Kidney (tissue), 14 donors: ENCODE results near the gene SMARCE1. TPM values are rescaled to one million over a fixed set of nuclear protein-coding genes. Genes with fewer than 3 reads are reported as not detected.

Experiments used
- DNase-seq, 5 donors: peaks; one replicate each; pipeline ENCODE4 v3.0.0-alpha.2; 2013 to 2020
- FAIRE-seq: peaks from 2 replicates; lab custom pipeline; 2012; peaks lifted over from hg19 to GRCh38; lab: Jason Lieb, UNC
- H3K27ac ChIP-seq, 2 donors: one replicate each; pipeline ENCODE4 v1.7.0; 2013; ENCODE audit warnings: low read depth in 2 of 2, low read length in 2 of 2, inconsistent platforms in 1 of 2
- H3K27me3 ChIP-seq: one replicate; pipeline ENCODE4 v1.7.1; 2013; ENCODE audit warnings: low read length, inconsistent platforms; ENCODE audit not compliant: control insufficient read depth, insufficient read depth
- H3K36me3 ChIP-seq, 3 donors: one replicate each; pipeline versions ENCODE4 v1.7.0 to v1.7.1; 2013; ENCODE audit warnings: low read length in 3 of 3, control low read depth in 1 of 3, inconsistent platforms in 1 of 3; ENCODE audit not compliant: insufficient read depth in 3 of 3, control insufficient read depth in 2 of 3
- H3K4me1 ChIP-seq, 3 donors: one replicate each; pipeline versions ENCODE4 v1.7.0 to v1.7.1; 2013; ENCODE audit warnings: low read length in 3 of 3, inconsistent platforms in 1 of 3, low read depth in 1 of 3; ENCODE audit not compliant: control insufficient read depth in 2 of 3, insufficient read depth in 2 of 3
- H3K4me3 ChIP-seq, 3 donors: one replicate each; pipeline versions ENCODE4 v1.7.0 to v1.8.1; 2013; ENCODE audit warnings: low read length in 3 of 3, control low read depth in 1 of 3, inconsistent platforms in 1 of 3
- H3K9ac ChIP-seq, 3 donors: one replicate each; pipeline versions ENCODE4 v1.7.0 to v1.7.1; 2013; ENCODE audit warnings: low read length in 3 of 3, control low read depth in 1 of 3, inconsistent platforms in 1 of 3
- H3K9me3 ChIP-seq, 3 donors: one replicate each; pipeline versions ENCODE4 v1.7.0 to v1.7.1; 2013; ENCODE audit warnings: low read length in 3 of 3, control low read depth in 1 of 3, inconsistent platforms in 1 of 3; ENCODE audit not compliant: control insufficient read depth in 2 of 3, insufficient read depth in 1 of 3
- CTCF ChIP-seq: IDR thresholded peaks from 3 replicates; pipeline ENCODE4 v1.5.1; 2012; ENCODE audit warnings: mild to moderate bottlenecking, moderate library complexity, borderline replicate concordance; ENCODE audit not compliant: insufficient read depth; ENCODE audit errors: extremely low read depth
- intact Hi-C: fragments of 100-400 bp; cut with DNase I; formaldehyde crosslinking; loops from one replicate; pipeline ENCODE4 v1.11.1; 2022
- polyA plus RNA-seq: library from polyadenylated mRNA; stranded (reverse); fragments of 350-450 nt; fragmentation: Illumina TruSeq; extraction: RNeasy Lipid Tissue Mini Kit (QIAGEN cat#74804); gene quantifications from one replicate; pipeline ENCODE4 v1.2.3, GENCODE V29; 2014; ENCODE audit warnings: low read depth, low replicate concordance; ENCODE audit not compliant: insufficient read depth
- total RNA-seq: library from RNA; stranded (reverse); fragmentation: NEBNext Ultra II Directional; extraction: Animal tissue kit (Norgen Biotek cat#: 25700); gene quantifications from one replicate; pipeline ENCODE4 v1.2.1, GENCODE V29; 2021
- donor health status: control.
- donor health status: control.
- donor health status: control.
- donor health status: control.
- donor health status: control.
- donor health status: DM: yes; HTN: yes; CAD: no.
- donor health status: Normal renal cell carcinoma (clear cell type).

Gene SMARCE1
- total and polyA plus RNA-seq, 2 donors from 2014 or later: 73.4 to 112 TPM

GRCh38 chr17:40617678-40618240 is 29.9 kb downstream of the SMARCE1 start:
- Histone ChIP-seq H3K27me3 (no peaks in the 10 kb centered on the region), H3K27ac (no peak overlapping the region), H3K9ac (no peak overlapping the region), H3K4me3 (no peak overlapping the region), H3K9me3 (no peaks in the 10 kb centered on the region), H3K4me1 (peaks cover 2 to 18% (median 4%) of the 10 kb centered on the region in 3 donors), H3K36me3 (no peaks in the 10 kb centered on the region)
- FAIRE-seq (no peak), DNase-seq (no peak)
- intact Hi-C loops: loop anchor here (10.0 kb wide), 1 partner anchor 167 kb away; the partner anchor contains the start of gene KRT27
- TF ChIP-seq CTCF: no peak

- intact Hi-C loops: loop anchor here (10.0 kb wide), 1 partner anchor 168 kb away; the partner anchor contains the start of gene KRT27
- no peaks in the 10 kb centered on the region for H3K9me3 ChIP-seq
- DNase-seq (no peak), FAIRE-seq (no peak)
- H3K27me3 ChIP-seq: no peaks in the 10 kb centered on the region
- no peak overlapping the region for H3K4me3 ChIP-seq
- H3K27ac ChIP-seq: no peak overlapping the region
- H3K36me3 ChIP-seq: no peaks in the 10 kb centered on the region
- TF ChIP-seq CTCF: no peak
- H3K4me1 ChIP-seq: peaks cover 2 to 18% (median 4%) of the 10 kb centered on the region in 3 donors
- no peak overlapping the region for H3K9ac ChIP-seq
Observed at GRCh38 chr17:40616592-40616991, 31.0 kb downstream of the SMARCE1 start.

- no peak overlapping the region for H3K27ac ChIP-seq
- intact Hi-C loops: loop anchor here (10.0 kb wide), 1 partner anchor 169 kb away; the partner anchor contains the start of gene KRT27
- no peak for TF ChIP-seq CTCF
- H3K4me1 ChIP-seq: peaks cover 2 to 18% (median 4%) of the 10 kb centered on the region in 3 donors
- H3K36me3 ChIP-seq: no peaks in the 10 kb centered on the region
- no peak overlapping the region for H3K9ac ChIP-seq
- H3K9me3 ChIP-seq: no peaks in the 10 kb centered on the region
- no peak overlapping the region for H3K4me3 ChIP-seq
- no peaks in the 10 kb centered on the region for H3K27me3 ChIP-seq
- no peak for FAIRE-seq
- no peak for DNase-seq
Observed at GRCh38 chr17:40615841-40616476, 31.7 kb downstream of the SMARCE1 start.
